Thyroid gland (tissue), 4 donors: ENCODE measurements around the gene ADARB1. TPM values are rescaled to one million over a fixed set of nuclear protein-coding genes. Genes with fewer than 3 reads are reported as not detected.

ENCODE experiments used
- DNase-seq, 2 donors: peaks; one replicate each; pipeline ENCODE4 v3.0.0-alpha.2; 2019
- H3K27ac ChIP-seq, 3 donors: fragments of 200-600 bp; sonication (generic); 1 replicate in 2 of 3; 2 replicates in 1 of 3; pipeline ENCODE4 v1.5.1; 2016 to 2019; ENCODE audit warnings: mild to moderate bottlenecking in 1 of 3, moderate library complexity in 1 of 3
- H3K27me3 ChIP-seq: fragments of 200-600 bp; sonication (generic); one replicate; pipeline ENCODE4 v1.5.1; 2019
- H3K36me3 ChIP-seq, 2 donors: fragments of 200-600 bp; sonication (generic); one replicate each; pipeline ENCODE4 v1.5.1; 2016 to 2019
- H3K4me1 ChIP-seq, 2 donors: fragments of 200-600 bp; sonication (generic); one replicate each; pipeline ENCODE4 v1.5.1; 2017 to 2019
- H3K4me3 ChIP-seq, 3 donors: fragments of 200-600 bp; sonication (generic); replicated peaks in 1 of 3; 1 replicate in 2 of 3; 2 replicates in 1 of 3; pipeline ENCODE4 v1.5.1; 2016; ENCODE audit warnings: mild to moderate bottlenecking in 1 of 3
- H3K9me3 ChIP-seq: fragments of 200-600 bp; sonication (generic); one replicate; pipeline ENCODE4 v1.5.1; 2017
- CTCF ChIP-seq, 6 experiments: fragments of 200-600 bp in 3 of 6; fragments of 450-650 bp in 3 of 6; sonication (generic) in 3 of 6; IDR thresholded peaks; one replicate each; pipeline ENCODE4 v1.5.1; 2016 to 2019; ENCODE audit warnings: antibody characterized with exemption in 6 of 6, mild to moderate bottlenecking in 2 of 6, inconsistent platforms in 1 of 6, moderate library complexity in 1 of 6
- POLR2A ChIP-seq, 2 donors: fragments of 450-650 bp; IDR thresholded peaks; one replicate each; pipeline ENCODE4 v1.6.1; 2017; ENCODE audit warnings: antibody characterized with exemption in 2 of 2, mild to moderate bottlenecking in 2 of 2, moderate library complexity in 1 of 2
- WGBS, 2 donors: methylation state at CpG; one replicate each; pipeline ENCODE4 v1.1.5; 2017; 5-methylcytosine and 5-hydroxymethylcytosine counted together
- intact Hi-C: fragments of 100-400 bp; cut with DNase I; formaldehyde crosslinking; loops from one replicate; pipeline ENCODE4 v1.15.1; 2023
- total RNA-seq, 4 donors: library from RNA; depleted of rRNA; stranded (reverse); fragments of >200 nt; gene quantifications; one replicate each; pipeline ENCODE4 v1.2.3, GENCODE V29; 2016

The ADARB1 gene
- total RNA-seq, 4 donors from 2014 or later: 5.0 to 20.2 (median 10.1) TPM

- Histone ChIP-seq H3K9me3 (no peaks in the 10 kb centered on the region), H3K27ac (no peak overlapping the region), H3K36me3 (no peaks in the 10 kb centered on the region), H3K4me1 (peaks cover 0 to 10% of the 10 kb centered on the region in 2 donors), H3K27me3 (no peaks in the 10 kb centered on the region), H3K4me3 (no peak overlapping the region)
- DNase-seq: no peak
- no peak for TF ChIP-seq POLR2A (IDR thresholded peaks at IDR 0.05)
- intact Hi-C loops: no loop called here
- WGBS, 2 donors: 81 to 87% methylated on average over 6 to 8 of the region's 8 CpGs
Measured at GRCh38 chr21:45053561-45054226, 20.7 kb upstream of the ADARB1 start.

- H3K9me3 ChIP-seq: no peaks in the 10 kb centered on the region
- WGBS, 2 donors: 80 to 84% methylated on average over 16 to 18 of the region's 18 CpGs
- DNase-seq: no peak
- H3K36me3 ChIP-seq: no peaks in the 10 kb centered on the region
- intact Hi-C loops: no loop called here
- TF ChIP-seq POLR2A (IDR thresholded peaks at IDR 0.05): no peak
- no peak for TF ChIP-seq CTCF (IDR thresholded peaks at IDR 0.05)
- peaks cover 0 to 6% of the 10 kb centered on the region in 2 donors for H3K4me1 ChIP-seq
- no peak overlapping the region for H3K27ac ChIP-seq
- no peaks in the 10 kb centered on the region for H3K27me3 ChIP-seq
- no peak overlapping the region for H3K4me3 ChIP-seq
Measured at GRCh38 chr21:45054227-45054926, 20.0 kb upstream of the ADARB1 start.

DNA sequence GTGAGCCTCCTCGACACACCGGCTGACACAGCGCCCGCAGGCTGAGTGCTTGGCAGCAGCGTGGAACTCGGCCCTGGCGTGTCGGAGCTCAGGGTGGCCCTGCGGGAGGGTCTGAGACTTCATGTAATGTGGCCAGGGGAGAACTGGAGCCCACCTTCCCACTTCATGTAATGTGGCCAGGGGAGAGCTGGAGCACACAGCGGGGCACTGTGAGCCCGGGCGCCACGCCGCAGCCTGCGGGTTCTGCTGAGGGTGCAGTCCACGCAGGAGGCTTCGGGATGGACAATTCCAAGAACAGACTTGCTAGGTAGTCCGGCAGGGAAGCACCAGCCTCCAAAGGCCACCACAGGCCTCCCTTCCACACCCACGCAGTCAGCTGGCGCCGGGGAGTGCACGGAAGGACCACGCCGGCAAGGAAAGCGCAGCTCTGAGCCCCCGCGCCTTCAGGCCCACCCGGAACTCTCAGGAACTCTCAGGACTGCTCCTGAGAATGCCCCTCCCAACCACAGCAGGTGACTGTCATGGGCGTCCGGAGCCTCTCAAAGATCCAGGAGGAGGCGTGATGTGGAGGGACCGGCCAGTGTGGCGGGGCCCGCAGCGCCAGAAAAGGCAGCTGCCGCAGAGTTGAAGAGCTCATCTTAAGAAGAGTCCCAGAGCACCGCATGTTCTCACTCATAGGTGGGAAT is 19.3 kb upstream of the ADARB1 start:
- no peak for DNase-seq
- H3K27me3 ChIP-seq: no peaks in the 10 kb centered on the region
- no peaks in the 10 kb centered on the region for H3K4me1 ChIP-seq
- intact Hi-C loops: no loop called here
- no peak overlapping the region for H3K27ac ChIP-seq
- no peaks in the 10 kb centered on the region for H3K36me3 ChIP-seq
- H3K9me3 ChIP-seq: no peaks in the 10 kb centered on the region
- TF ChIP-seq CTCF (IDR thresholded peaks at IDR 0.05) (no peak), POLR2A (IDR thresholded peaks at IDR 0.05) (no peak)
- no peak overlapping the region for H3K4me3 ChIP-seq
- 86 to 89% methylated on average over 11 to 22 of the region's 37 CpGs for WGBS, 2 donors

DNA sequence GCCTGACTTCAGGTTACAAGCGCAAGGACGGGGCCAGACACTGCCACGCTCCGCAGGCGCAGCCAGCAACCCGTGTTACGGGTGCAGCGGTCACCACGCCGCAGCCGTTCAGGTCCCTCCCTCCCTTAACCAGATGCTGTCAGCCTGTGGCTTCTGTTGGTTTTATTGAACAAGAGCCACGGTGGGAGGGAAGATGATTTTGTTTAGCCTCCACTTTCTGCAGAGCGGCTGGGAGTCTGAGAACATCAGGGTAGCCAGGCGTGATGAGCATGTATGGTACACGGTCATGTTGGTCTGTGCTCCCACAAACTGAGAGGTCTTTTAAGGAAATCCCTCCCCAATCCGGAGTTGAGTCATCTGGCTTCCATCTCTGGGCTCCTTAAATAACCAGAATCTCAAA is 18.5 kb upstream of the ADARB1 start:
- intact Hi-C loops: no loop called here
- WGBS, 2 donors: 58 to 65% methylated on average over 16 of the region's 16 CpGs

More for the DNA sequence above, 18.5 kb upstream of the ADARB1 start:
- no peak overlapping the region for H3K4me3 ChIP-seq
- no peak for DNase-seq
- H3K27ac ChIP-seq: no peak overlapping the region
- no peaks in the 10 kb centered on the region for H3K27me3 ChIP-seq
- no peaks in the 10 kb centered on the region for H3K9me3 ChIP-seq
- H3K4me1 ChIP-seq: no peaks in the 10 kb centered on the region
- no peak for TF ChIP-seq POLR2A (IDR thresholded peaks at IDR 0.05)
- no peak for TF ChIP-seq CTCF (IDR thresholded peaks at IDR 0.05)
- H3K36me3 ChIP-seq: no peaks in the 10 kb centered on the region
